Upper lobe of left lung (tissue), 6 donors: ENCODE measurements around the gene RBMX. TPM values are rescaled to one million over a fixed set of nuclear protein-coding genes. Genes with fewer than 3 reads are reported as not detected.
"Not testable (repeated sequence)": the region's sequence is repeated elsewhere in the genome, so short reads cannot be mapped to it uniquely, and the experiment has no call there.

Experiments used
- ATAC-seq, 2 donors: fragments of 200-7000 bp; cut with Tn5 transposase; one replicate each; pipeline ENCODE4 v1.9.1; 2022; ENCODE audit warnings: mild to moderate bottlenecking in 2 of 2, moderate library complexity in 2 of 2; ENCODE audit not compliant: low FRiP score in 2 of 2
- DNase-seq, 2 donors: peaks; one replicate each; pipeline ENCODE4 v3.0.0-alpha.2; 2019 to 2020
- H3K27ac ChIP-seq, 4 donors: fragments of 200-600 bp; sonication (generic); one replicate each; pipeline ENCODE4 v1.5.1; 2016 to 2019
- H3K27me3 ChIP-seq, 4 donors: fragments of 200-600 bp; sonication (generic); one replicate each; pipeline ENCODE4 v1.5.1; 2017 to 2019
- H3K36me3 ChIP-seq, 4 donors: fragments of 200-600 bp; sonication (generic); one replicate each; pipeline ENCODE4 v1.5.1; 2016 to 2019
- H3K4me1 ChIP-seq, 4 donors: fragments of 200-600 bp; sonication (generic); one replicate each; pipeline ENCODE4 v1.5.1; 2018 to 2019
- H3K4me3 ChIP-seq, 4 donors: fragments of 200-600 bp; sonication (generic); one replicate each; pipeline ENCODE4 v1.5.1; 2017 to 2019; ENCODE audit warnings: mild to moderate bottlenecking in 2 of 4, moderate library complexity in 1 of 4
- H3K9me3 ChIP-seq, 4 donors: fragments of 200-600 bp; sonication (generic); one replicate each; pipeline ENCODE4 v1.5.1; 2018 to 2019
- EP300 ChIP-seq, 4 donors: sonication (generic); formaldehyde crosslinking; IDR thresholded peaks; one replicate each; pipeline ENCODE4 v1.5.1; 2017; ENCODE audit warnings: antibody characterized with exemption in 4 of 4, control low read depth in 2 of 4
- POLR2A ChIP-seq, 4 donors: fragments of 450-650 bp; IDR thresholded peaks; one replicate each; pipeline ENCODE4 v1.5.1; 2016 to 2017; ENCODE audit warnings: antibody characterized with exemption in 4 of 4, mild to moderate bottlenecking in 2 of 4
- POLR2AphosphoS5 ChIP-seq, 2 donors: sonication (generic); formaldehyde crosslinking; IDR thresholded peaks; one replicate each; pipeline ENCODE4 v1.5.1; 2017; ENCODE audit warnings: antibody characterized with exemption in 2 of 2
- WGBS, 2 donors: methylation state at CpG; one replicate each; pipeline ENCODE4 v1.1.5; 2017 to 2018; 5-methylcytosine and 5-hydroxymethylcytosine counted together
- total RNA-seq, 6 donors: library from RNA; depleted of rRNA in 4 of 6; stranded (reverse); fragments of >200 nt in 4 of 6; gene quantifications; one replicate each; pipeline versions ENCODE4 v1.1.0 to v1.2.1, GENCODE V29; 2016 to 2021
- TF ChIP-seq, protein P1 (sequence below), 6 experiments: fragments of 450-650 bp in 4 of 6; fragments of 200-600 bp in 2 of 6; sonication (generic) in 2 of 6; IDR thresholded peaks; one replicate each; pipeline ENCODE4 v1.5.1; 2016 to 2019; ENCODE audit warnings: antibody characterized with exemption in 6 of 6
- donor health status: DM: no; HTN: no; CAD: no; lungs with moderate emphysema.
- donor health status: DM: no; HTN: yes; CAD: no; lungs with severe emphysema.

RBMX gene
- total RNA-seq, 6 donors from 2014 or later = 97.9 to 206 (median 149) TPM

DNA sequence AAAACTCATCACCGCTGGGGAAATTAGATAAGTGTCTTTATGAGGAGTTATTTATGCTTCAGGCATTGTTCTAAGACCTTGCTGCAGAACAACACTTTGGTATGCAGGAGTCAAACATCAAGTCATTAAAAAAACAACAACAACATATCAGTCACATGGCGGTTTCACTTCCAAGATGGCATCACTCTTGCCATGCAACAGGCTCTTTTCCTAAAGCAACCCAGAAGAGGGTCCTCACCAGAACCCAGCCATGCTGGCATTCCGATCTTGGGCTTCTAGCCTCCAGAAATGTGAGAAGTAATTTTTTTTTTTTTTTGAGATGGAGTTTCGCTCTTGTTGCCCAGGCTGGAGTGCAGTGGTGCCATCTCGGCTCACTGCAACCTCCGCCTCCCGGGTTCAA is 8.7 kb upstream of the RBMX start:
- Histone ChIP-seq H3K4me3 (no peak overlapping the region), H3K27me3 (no peaks in the 10 kb centered on the region), H3K4me1 (no peaks in the 10 kb centered on the region), H3K27ac (no peak overlapping the region), H3K36me3 (no peaks in the 10 kb centered on the region), H3K9me3 (no peaks in the 10 kb centered on the region)
- TF ChIP-seq POLR2AphosphoS5 (IDR thresholded peaks at IDR 0.05) (no peak), POLR2A (IDR thresholded peaks at IDR 0.05) (no peak), EP300 (IDR thresholded peaks at IDR 0.05) (no peak)
- TF ChIP-seq, protein P1, sequence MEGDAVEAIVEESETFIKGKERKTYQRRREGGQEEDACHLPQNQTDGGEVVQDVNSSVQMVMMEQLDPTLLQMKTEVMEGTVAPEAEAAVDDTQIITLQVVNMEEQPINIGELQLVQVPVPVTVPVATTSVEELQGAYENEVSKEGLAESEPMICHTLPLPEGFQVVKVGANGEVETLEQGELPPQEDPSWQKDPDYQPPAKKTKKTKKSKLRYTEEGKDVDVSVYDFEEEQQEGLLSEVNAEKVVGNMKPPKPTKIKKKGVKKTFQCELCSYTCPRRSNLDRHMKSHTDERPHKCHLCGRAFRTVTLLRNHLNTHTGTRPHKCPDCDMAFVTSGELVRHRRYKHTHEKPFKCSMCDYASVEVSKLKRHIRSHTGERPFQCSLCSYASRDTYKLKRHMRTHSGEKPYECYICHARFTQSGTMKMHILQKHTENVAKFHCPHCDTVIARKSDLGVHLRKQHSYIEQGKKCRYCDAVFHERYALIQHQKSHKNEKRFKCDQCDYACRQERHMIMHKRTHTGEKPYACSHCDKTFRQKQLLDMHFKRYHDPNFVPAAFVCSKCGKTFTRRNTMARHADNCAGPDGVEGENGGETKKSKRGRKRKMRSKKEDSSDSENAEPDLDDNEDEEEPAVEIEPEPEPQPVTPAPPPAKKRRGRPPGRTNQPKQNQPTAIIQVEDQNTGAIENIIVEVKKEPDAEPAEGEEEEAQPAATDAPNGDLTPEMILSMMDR (IDR thresholded peaks at IDR 0.05) = no peak
- 91 to 99% methylated on average over 6 to 7 of the region's 7 CpGs for WGBS, 2 donors
- no peak for ATAC-seq
- no peak for DNase-seq

DNA sequence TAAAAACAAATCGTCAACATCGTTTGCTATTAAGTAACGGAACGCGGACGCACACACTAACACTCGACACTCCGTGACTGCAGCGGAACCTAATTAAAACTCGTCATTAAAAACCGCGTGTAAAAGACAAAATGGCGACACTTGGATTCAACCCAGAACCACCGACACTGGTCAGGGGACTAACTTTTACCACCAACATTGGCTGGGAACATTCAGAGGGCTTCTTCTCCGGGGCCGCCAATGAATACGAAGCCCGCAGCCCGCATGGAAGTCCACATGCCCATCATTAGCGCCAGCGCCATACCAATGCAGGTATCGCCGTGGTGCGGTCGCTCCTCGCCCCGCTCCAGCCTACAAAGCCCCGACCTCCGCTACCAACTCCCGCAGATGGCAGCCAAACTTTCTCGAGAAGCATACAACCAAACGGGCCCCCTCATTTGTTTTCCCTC is 498 bp downstream of the RBMX start:
- DNase-seq (peak; percentile 22 to 55), ATAC-seq (peak; percentile 52 to 69)
- Histone ChIP-seq H3K4me1 (peaks cover 0 to 7% (median 2%) of the 10 kb centered on the region in 4 donors), H3K27ac (peak overlapping the region; percentile 94 to 96 (median 95)), H3K4me3 (peak overlapping the region; percentile 53 to 71 (median 64)), H3K9me3 (no peaks in the 10 kb centered on the region), H3K36me3 (peaks cover 0 to 33% (median 6%) of the 10 kb centered on the region in 4 donors), H3K27me3 (no peaks in the 10 kb centered on the region)
- whole genome bisulfite sequencing, 2 donors = 0 to 45% methylated on average over 1 to 32 of the region's 32 CpGs
- TF ChIP-seq POLR2AphosphoS5 (IDR thresholded peaks at IDR 0.05) (no peak), POLR2A (IDR thresholded peaks at IDR 0.05) (no peak), EP300 (IDR thresholded peaks at IDR 0.05) (no peak)

DNA sequence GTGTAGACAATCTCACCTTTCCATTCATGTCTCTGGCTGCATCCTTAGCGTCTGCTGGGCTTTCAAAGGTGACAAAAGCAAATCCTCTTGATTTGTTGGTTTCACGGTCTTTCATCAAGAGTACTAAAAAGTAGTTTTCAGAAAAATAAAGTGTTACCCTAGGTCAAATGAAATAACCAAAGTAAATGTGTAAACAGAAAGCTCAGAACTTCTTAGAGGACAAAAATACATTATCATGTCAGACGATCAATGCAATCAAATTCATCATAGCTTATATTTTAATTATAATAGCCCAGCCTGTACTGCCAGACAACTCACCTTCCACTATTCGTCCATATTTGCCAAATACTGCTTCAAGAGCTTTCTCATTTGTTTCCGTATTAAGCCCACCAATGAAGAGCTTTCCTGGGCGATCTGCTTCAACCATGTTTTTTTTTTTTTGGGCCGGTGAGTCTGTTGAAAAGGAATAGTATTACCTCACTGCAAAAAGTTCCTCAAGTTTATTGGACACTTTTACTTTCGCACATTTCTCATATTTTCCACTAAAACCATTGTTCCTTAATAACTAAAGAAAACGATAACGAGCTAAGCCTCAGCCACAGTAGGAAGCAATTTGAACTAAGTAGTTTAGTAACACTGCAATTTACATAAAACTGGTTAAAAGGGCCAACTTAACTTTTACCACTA is 1.4 kb downstream of the RBMX start:
- H3K4me3 ChIP-seq = peak overlapping the region; percentile 53 to 71 (median 64)
- DNase-seq = no peak
- peaks cover 0 to 41% (median 7%) of the 10 kb centered on the region in 4 donors for H3K36me3 ChIP-seq
- H3K27ac ChIP-seq = peak overlapping the region; percentile 94 to 96 (median 95)
- TF ChIP-seq POLR2A (IDR thresholded peaks at IDR 0.05) = no peak
- TF ChIP-seq, protein P1 (IDR thresholded peaks at IDR 0.05) = no peak
- no peak for TF ChIP-seq POLR2AphosphoS5 (IDR thresholded peaks at IDR 0.05)
- no peak for TF ChIP-seq EP300 (IDR thresholded peaks at IDR 0.05)
- no peaks in the 10 kb centered on the region for H3K9me3 ChIP-seq
- WGBS, 2 donors = 1 to 32% methylated on average over 10 of the region's 10 CpGs
- no peaks in the 10 kb centered on the region for H3K27me3 ChIP-seq
- peak in 1 of 2 donors; percentile 44 for ATAC-seq
- peaks cover 0 to 7% (median 2%) of the 10 kb centered on the region in 4 donors for H3K4me1 ChIP-seq

DNA sequence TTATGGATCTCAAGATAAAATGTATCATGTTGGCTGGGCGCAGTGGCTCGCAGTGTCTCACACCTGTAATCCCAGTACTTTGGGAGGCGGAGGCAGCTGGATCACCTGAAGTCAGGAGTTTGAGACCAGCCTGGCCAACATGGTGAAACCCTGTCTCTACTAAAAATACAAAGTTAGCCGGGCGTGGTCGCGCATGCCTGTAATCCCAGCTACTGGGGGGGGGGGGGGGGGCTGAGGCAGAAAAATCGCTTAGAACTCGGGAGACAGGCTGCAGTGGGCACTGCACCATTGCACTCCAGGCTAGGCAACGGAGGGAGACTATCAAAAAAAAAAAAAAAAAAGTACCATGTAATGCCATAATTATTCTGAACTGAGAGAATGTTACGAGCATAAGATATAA is 2.1 kb downstream of the RBMX start:
- peak overlapping the region in 3 of 4 donors; percentile 61 to 71 (median 68) for H3K4me3 ChIP-seq
- no peaks in the 10 kb centered on the region for H3K9me3 ChIP-seq
- peaks cover 0 to 46% (median 7%) of the 10 kb centered on the region in 4 donors for H3K36me3 ChIP-seq
- H3K4me1 ChIP-seq = peaks cover 0 to 7% (median 2%) of the 10 kb centered on the region in 4 donors
- ATAC-seq (no peak), DNase-seq (no peak)
- no peaks in the 10 kb centered on the region for H3K27me3 ChIP-seq
- TF ChIP-seq, protein P1 (IDR thresholded peaks at IDR 0.05) = no peak
- TF ChIP-seq POLR2AphosphoS5 (IDR thresholded peaks at IDR 0.05) (no peak), POLR2A (IDR thresholded peaks at IDR 0.05) (no peak), EP300 (IDR thresholded peaks at IDR 0.05) (no peak)
- 32 to 62% methylated on average over 4 to 11 of the region's 11 CpGs for WGBS, 2 donors
- peak overlapping the region in 1 of 4 donors; percentile 94 for H3K27ac ChIP-seq

DNA sequence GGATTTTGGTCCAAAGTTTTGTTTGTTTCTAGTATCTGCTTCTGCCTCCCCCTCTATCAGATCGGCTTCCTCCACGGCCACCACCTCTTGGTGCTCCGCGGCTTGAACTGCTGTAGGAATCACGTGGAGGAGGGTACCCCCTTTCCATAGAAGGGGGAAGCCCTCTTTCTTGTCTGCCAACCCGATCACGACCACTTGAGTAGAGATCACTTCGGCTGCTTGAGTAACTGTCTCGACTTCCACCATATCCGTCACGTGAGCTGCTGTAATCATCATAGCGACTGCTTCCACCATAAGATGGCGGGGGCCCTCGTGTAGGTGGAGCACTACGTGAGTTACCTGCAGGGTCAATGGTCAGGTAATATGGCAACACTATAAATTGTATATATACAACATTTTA is 6.4 kb downstream of the RBMX start:
- not testable (repeated sequence) for ATAC-seq, H3K27me3 ChIP-seq, H3K27ac ChIP-seq, H3K9me3 ChIP-seq, DNase-seq, H3K4me3 ChIP-seq, H3K4me1 ChIP-seq
- 81 to 84% methylated on average over 14 to 15 of the region's 15 CpGs for WGBS, 2 donors
- H3K36me3 ChIP-seq = peaks cover 0 to 81% (median 17%) of the 10 kb centered on the region in 4 donors

DNA sequence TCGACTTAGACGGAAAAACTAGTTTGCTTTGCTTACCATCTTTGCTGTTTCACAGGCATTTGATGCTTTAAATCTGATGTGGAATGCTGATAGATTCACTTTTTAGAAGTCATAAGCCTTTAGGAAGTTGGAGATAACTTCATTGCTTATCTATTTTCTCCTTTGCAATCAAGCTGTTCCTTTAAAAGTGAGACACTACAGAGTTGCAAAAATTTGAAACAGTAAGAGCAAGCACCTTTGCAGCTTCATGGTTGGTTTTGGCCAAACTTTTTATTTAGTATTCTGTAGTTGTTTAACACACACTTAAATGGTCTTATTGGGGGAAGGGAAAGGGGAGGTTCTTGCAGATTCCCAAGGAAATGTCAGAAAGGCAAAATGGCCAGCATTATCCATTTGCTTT is 7.3 kb downstream of the RBMX start:
- 81 to 83% methylated on average over 2 of the region's 2 CpGs for WGBS, 2 donors
- not testable (repeated sequence) for H3K4me1 ChIP-seq, H3K27ac ChIP-seq, H3K4me3 ChIP-seq, H3K9me3 ChIP-seq, ATAC-seq, DNase-seq, H3K27me3 ChIP-seq
- peaks cover 0 to 89% (median 17%) of the 10 kb centered on the region in 4 donors for H3K36me3 ChIP-seq
